Measurements from ENCODE around the gene NAT16.

The NAT16 gene

GRCh38 chr7:101138213-101138870 lies 41.8 kb downstream of the NAT16 start:
- Histone ChIP-seq H3K27ac (replicated peaks) (peak overlapping the region; percentile 39), H3K27me3 (ENCODE audit: insufficient read depth, poor library complexity, severe bottlenecking) (no peaks in the 10 kb centered on the region), H3K4me3 (replicated peaks; ENCODE audit: insufficient read depth, low read length) (0 out of 2 replicates have a peak overlapping the region, but pooled peaks have one; percentile 12)
- TF ChIP-seq REST (IDR thresholded peaks at IDR 0.05; ENCODE audit: insufficient replicate concordance, low read depth) = no peak
- peak; percentile 13 for TF ChIP-seq CTCF (IDR thresholded peaks at IDR 0.05; ENCODE audit: insufficient read depth, low read length)
- TF ChIP-seq POLR2AphosphoS5 (IDR thresholded peaks at IDR 0.05; ENCODE audit: low read depth) = peak; percentile 42; the same call in 1 of the 2 replicates
- DNase-seq (ENCODE audit: low read depth in 1 of 2, low spot score in 1 of 2) = peak; percentile 88 to 93

GRCh38 chr7:101137651-101138212 lies 42.4 kb downstream of the NAT16 start:
- no peaks in the 10 kb centered on the region for H3K27me3 ChIP-seq (ENCODE audit: insufficient read depth, poor library complexity, severe bottlenecking)
- H3K4me3 ChIP-seq (replicated peaks; ENCODE audit: insufficient read depth, low read length) = no peak overlapping the region
- DNase-seq (ENCODE audit: low read depth in 1 of 2, low spot score in 1 of 2) = no peak
- H3K27ac ChIP-seq (replicated peaks) = peak overlapping the region; percentile 39
- TF ChIP-seq SPI1 (IDR thresholded peaks at IDR 0.05; ENCODE audit: borderline replicate concordance, low read depth) (no peak), POLR2AphosphoS5 (IDR thresholded peaks at IDR 0.05; ENCODE audit: low read depth) (no peak), CTCF (IDR thresholded peaks at IDR 0.05; ENCODE audit: insufficient read depth, low read length) (no peak), GABPA (IDR thresholded peaks at IDR 0.05; ENCODE audit: low read depth) (no peak), REST (IDR thresholded peaks at IDR 0.05; ENCODE audit: insufficient replicate concordance, low read depth) (no peak)

- no peaks in the 10 kb centered on the region for H3K27me3 ChIP-seq (ENCODE audit: insufficient read depth, poor library complexity, severe bottlenecking)
- no peak for DNase-seq (ENCODE audit: low read depth in 1 of 2, low spot score in 1 of 2)
- no peak overlapping the region for H3K27ac ChIP-seq (replicated peaks)
- no peak for TF ChIP-seq REST (IDR thresholded peaks at IDR 0.05; ENCODE audit: insufficient replicate concordance, low read depth)
- peak; percentile 86 for TF ChIP-seq SPI1 (IDR thresholded peaks at IDR 0.05; ENCODE audit: borderline replicate concordance, low read depth)
- no peak overlapping the region for H3K4me3 ChIP-seq (replicated peaks; ENCODE audit: insufficient read depth, low read length)
Measured at GRCh38 chr7:101134399-101134980, 45.6 kb downstream of the NAT16 start.
